Measurements from ENCODE around the gene FRA10AC1. TPM values are rescaled to one million over a fixed set of nuclear protein-coding genes. Genes with fewer than 3 reads are reported as not detected.

FRA10AC1 gene
- 4.8 and 6.1 TPM in 2 replicates for total RNA-seq

GRCh38 chr10:93702210-93703001 lies at the start of gene FRA10AC1:
TSS of gene FRA10AC1 (minus strand) at chr10:93702592. CDS start at chr10:93700106, 2,486 bp downstream.

Other genes starting within 250 kb of the FRA10AC1 start
- gene MYOF, start 220.3 kb downstream of the FRA10AC1 start, total RNA-seq = 119 and 218 TPM in 2 replicates
- 3.8 TPM in 2 replicates for gene CEP55, start 206.0 kb downstream of the FRA10AC1 start, total RNA-seq
- not detected in 2 replicates for gene FFAR4, start 135.9 kb downstream of the FRA10AC1 start, total RNA-seq
- gene RBP4, start 101.4 kb downstream of the FRA10AC1 start, total RNA-seq = 0.37 TPM in 1 of 2 replicates, not detected in the other
- gene PDE6C, start 90.1 kb downstream of the FRA10AC1 start, total RNA-seq = not detected in 2 replicates
- gene LGI1, start 55.3 kb upstream of the FRA10AC1 start, total RNA-seq = 0.14 TPM in 1 of 2 replicates, not detected in the other
- gene SLC35G1, start 191.4 kb upstream of the FRA10AC1 start, total RNA-seq = 3.5 and 3.7 TPM in 2 replicates